ENCODE measurements around the gene CYP4F2. TPM values are rescaled to one million over a fixed set of nuclear protein-coding genes. Genes with fewer than 3 reads are reported as not detected.
"Not testable (repeated sequence)": the region's sequence is repeated elsewhere in the genome, so short reads cannot be mapped to it uniquely, and the experiment has no call there.

The CYP4F2 gene
- total and polyA plus RNA-seq, 2 experiments from 2014 or later, result not detected

DNA sequence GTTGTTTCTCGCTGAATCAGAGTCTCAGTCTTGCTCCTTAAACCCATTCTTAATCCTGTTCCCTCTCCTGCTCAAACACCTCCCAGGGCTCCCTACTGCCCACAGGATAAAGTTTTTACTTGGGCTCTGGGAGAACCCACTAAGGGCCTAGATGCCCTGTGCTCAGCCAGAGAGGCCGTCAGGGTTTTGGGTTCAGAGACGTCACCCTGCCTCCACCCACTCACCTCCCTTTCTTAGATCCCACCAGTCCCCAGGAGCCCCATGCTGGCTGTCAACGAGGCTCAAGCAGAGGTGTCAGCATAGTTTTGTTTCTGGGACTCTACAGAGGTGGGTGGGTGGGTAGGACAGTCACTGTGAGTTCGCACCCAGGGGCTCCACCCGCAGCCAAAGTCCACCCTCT is 15.5 kb upstream of the CYP4F2 start:
- Histone ChIP-seq H3K27me3 (no peaks in the 10 kb centered on the region), H3K36me3 (no peaks in the 10 kb centered on the region), H3K9me3 (ENCODE audit: low read depth) (no peaks in the 10 kb centered on the region), H3K4me1 (ENCODE audit: low read depth) (no peaks in the 10 kb centered on the region), H3K27ac (no peak overlapping the region), H3K4me3 (no peak overlapping the region)
- TF ChIP-seq, protein P1, sequence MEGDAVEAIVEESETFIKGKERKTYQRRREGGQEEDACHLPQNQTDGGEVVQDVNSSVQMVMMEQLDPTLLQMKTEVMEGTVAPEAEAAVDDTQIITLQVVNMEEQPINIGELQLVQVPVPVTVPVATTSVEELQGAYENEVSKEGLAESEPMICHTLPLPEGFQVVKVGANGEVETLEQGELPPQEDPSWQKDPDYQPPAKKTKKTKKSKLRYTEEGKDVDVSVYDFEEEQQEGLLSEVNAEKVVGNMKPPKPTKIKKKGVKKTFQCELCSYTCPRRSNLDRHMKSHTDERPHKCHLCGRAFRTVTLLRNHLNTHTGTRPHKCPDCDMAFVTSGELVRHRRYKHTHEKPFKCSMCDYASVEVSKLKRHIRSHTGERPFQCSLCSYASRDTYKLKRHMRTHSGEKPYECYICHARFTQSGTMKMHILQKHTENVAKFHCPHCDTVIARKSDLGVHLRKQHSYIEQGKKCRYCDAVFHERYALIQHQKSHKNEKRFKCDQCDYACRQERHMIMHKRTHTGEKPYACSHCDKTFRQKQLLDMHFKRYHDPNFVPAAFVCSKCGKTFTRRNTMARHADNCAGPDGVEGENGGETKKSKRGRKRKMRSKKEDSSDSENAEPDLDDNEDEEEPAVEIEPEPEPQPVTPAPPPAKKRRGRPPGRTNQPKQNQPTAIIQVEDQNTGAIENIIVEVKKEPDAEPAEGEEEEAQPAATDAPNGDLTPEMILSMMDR (IDR thresholded peaks at IDR 0.05; ENCODE audit: low read depth, low read length), result no peak
- no peak for DNase-seq (ENCODE audit: low read depth in 1 of 2, low spot score in 1 of 2)

DNA sequence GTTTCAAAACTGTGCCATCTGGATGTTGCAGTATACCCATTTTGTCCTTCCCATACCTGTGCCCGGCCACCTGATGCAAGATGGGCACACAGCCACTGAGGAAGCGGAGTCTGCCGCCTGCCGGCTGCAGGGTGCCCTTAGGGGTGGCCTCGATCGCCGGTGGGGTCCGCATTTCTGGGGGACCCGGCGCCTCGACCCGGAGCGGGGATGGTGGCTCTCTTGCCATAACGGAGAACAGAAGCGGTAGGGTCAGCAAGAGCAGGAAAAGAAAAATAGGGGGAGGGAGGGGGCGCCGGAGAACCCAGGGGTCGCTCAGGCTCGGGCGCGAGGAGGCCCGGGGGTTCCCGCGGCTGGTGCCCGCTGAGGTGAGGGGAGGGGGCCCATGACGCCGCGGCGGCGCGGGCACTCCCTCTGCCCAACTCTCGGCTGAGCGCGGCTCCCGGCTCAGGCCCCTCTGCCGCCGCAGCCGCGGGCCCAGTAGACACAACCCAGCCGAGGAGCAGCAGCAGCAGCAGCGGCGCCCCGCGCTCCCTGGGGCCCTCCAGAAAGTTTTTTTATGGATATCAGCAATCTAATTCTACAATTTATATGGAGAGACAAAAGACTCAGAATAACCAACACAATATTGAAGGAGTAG is 13.8 kb upstream of the CYP4F2 start:
- Histone ChIP-seq H3K9me3 (ENCODE audit: low read depth) (no peaks in the 10 kb centered on the region), H3K4me3 (no peak overlapping the region), H3K4me1 (ENCODE audit: low read depth) (no peaks in the 10 kb centered on the region), H3K36me3 (no peaks in the 10 kb centered on the region), H3K27ac (no peak overlapping the region), H3K27me3 (no peaks in the 10 kb centered on the region)
- DNase-seq (ENCODE audit: low read depth in 1 of 2, low spot score in 1 of 2), result no peak
- TF ChIP-seq, protein P1 (IDR thresholded peaks at IDR 0.05; ENCODE audit: low read depth, low read length), result no peak

DNA sequence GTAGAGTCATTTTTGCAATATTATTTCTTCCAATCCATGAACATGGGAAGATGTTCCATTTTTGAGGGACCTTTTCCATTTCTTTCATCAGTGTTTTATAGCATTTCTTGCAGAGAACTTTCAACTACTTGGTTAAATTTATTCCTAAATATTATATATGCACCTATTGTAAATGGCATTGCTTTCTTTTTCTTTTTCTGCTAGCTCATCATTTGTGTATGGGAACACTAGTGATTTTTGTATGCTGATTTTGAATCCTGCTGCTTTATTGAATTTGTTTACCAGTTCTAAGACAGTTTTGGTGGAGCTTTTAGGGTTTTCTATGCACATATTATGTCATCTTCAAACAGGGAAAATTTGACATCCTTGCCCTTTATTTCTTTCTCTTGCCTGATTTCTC is 7.2 kb upstream of the CYP4F2 start:
- Histone ChIP-seq H3K27me3 (no peaks in the 10 kb centered on the region), H3K36me3 (no peaks in the 10 kb centered on the region), H3K4me3 (no peak overlapping the region), H3K9me3 (ENCODE audit: low read depth) (no peaks in the 10 kb centered on the region), H3K4me1 (ENCODE audit: low read depth) (no peaks in the 10 kb centered on the region), H3K27ac (no peak overlapping the region)
- TF ChIP-seq, protein P1 (IDR thresholded peaks at IDR 0.05; ENCODE audit: low read depth, low read length), result no peak
- DNase-seq (ENCODE audit: low read depth in 1 of 2, low spot score in 1 of 2), result no peak

DNA sequence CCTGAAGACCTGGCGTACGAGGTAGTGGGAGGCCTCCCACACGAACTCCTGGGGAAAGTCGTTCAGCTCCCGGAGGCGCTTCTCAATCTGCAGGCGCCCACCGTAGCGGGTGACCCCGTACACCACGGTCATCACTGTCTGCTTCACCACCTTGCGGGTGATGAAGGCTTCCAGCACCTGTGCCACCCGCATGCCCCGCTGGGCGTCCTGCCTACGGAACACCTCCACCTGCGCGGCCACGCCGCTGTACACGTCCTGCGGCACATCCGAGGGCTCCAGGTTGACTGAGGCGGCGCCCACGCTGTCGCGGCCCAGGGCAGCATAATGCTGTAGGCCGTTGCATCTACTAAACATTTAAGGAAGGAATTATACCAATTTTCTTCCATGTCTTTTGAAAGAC is 5.0 kb upstream of the CYP4F2 start:
- not testable (repeated sequence) for H3K4me1 ChIP-seq (ENCODE audit: low read depth); H3K27me3 ChIP-seq; H3K9me3 ChIP-seq (ENCODE audit: low read depth); H3K27ac ChIP-seq; DNase-seq (ENCODE audit: low read depth in 1 of 2, low spot score in 1 of 2); H3K36me3 ChIP-seq; H3K4me3 ChIP-seq

DNA sequence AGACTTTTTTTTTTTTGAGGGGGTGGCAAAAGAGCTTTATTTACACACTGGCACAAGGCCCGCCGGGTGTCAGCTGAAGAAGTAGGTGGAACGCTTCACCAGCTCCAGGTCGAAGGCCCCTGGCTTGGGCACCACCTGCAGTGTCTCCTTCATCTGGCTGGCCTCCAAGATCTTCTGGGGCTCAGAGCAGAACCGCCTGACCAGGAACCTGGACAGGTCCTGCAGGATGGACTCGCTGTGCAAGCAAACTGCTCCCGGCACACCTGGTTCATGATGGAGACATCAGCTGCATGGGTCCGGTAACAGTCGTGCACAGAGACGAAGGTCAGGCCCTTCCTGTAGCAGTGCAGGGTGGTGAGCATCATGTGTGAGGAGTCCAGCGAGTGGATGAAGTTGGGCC is 4.4 kb upstream of the CYP4F2 start:
- no peaks in the 10 kb centered on the region for H3K27me3 ChIP-seq
- H3K4me1 ChIP-seq (ENCODE audit: low read depth), result no peaks in the 10 kb centered on the region
- no peaks in the 10 kb centered on the region for H3K36me3 ChIP-seq
- TF ChIP-seq, protein P1 (IDR thresholded peaks at IDR 0.05; ENCODE audit: low read depth, low read length), result no peak
- H3K9me3 ChIP-seq (ENCODE audit: low read depth), result no peaks in the 10 kb centered on the region
- no peak overlapping the region for H3K27ac ChIP-seq
- DNase-seq (ENCODE audit: low read depth in 1 of 2, low spot score in 1 of 2), result no peak
- no peak overlapping the region for H3K4me3 ChIP-seq

DNA sequence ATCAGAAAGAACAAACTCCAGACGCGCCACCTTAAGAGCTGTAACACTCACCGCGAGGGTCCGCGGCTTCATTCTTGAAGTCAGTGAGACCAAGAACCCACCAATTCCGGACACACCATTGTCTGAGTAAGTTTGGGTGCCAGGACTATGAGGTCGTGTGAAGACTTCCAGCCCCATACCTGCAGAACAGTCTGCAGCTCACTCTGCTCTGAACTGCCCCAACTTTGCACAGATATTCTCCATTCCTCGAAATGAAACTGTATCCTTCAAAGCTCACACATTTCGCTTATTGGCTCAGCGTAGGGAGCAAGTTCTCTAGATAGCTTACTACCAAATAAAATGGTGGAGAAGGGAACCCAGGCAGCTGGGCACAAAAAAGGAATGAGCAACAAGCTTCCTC is 2.6 kb upstream of the CYP4F2 start:
- TF ChIP-seq, protein P1 (IDR thresholded peaks at IDR 0.05; ENCODE audit: low read depth, low read length), result no peak
- Histone ChIP-seq H3K27ac (no peak overlapping the region), H3K27me3 (no peaks in the 10 kb centered on the region), H3K9me3 (ENCODE audit: low read depth) (no peaks in the 10 kb centered on the region), H3K4me3 (no peak overlapping the region), H3K4me1 (ENCODE audit: low read depth) (no peaks in the 10 kb centered on the region), H3K36me3 (no peaks in the 10 kb centered on the region)
- no peak for DNase-seq (ENCODE audit: low read depth in 1 of 2, low spot score in 1 of 2)

DNA sequence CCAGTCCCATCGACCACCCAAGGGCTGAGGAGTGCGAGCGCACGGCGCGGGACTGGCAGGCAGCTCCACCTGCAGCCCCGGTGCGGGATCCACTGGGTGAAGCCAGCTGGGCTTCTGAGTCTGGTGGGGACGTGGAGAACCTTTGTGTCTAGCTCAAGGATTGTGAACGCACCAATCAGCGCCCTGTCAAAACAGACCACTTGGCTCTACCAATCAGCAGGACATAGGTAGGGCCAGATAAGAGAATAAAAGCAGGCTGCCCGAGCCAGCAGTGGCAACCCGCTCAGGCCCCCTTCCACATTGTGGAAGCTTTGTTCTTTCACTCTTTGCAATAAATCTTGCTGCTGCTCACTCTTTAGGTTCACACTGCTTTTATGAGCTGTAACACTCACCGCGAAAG is 2.2 kb upstream of the CYP4F2 start:
- H3K4me3 ChIP-seq; H3K27me3 ChIP-seq; H3K27ac ChIP-seq; H3K36me3 ChIP-seq; H3K9me3 ChIP-seq (ENCODE audit: low read depth); DNase-seq (ENCODE audit: low read depth in 1 of 2, low spot score in 1 of 2); H3K4me1 ChIP-seq (ENCODE audit: low read depth): not testable (repeated sequence)

DNA sequence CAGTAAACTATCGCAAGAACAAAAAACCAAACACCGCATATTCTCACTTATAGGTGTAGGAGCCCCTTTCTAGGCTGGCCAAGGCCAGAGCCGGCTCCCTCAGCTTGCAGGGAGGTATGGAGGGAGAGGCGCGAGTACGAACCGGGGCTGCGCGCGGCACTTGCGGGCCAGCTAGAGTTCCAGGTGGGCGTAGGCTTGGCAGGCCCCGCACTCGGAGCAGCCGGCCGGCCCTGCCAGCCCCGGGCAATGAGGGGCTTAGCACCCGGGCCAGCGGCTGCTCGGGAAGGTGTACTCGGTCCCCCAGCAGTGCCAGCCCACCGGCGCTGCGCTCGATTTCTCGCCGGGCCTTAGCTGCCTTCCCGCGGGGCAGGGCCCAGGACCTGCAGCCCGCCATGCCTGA is 1.7 kb upstream of the CYP4F2 start:
- H3K27me3 ChIP-seq; H3K36me3 ChIP-seq; DNase-seq (ENCODE audit: low read depth in 1 of 2, low spot score in 1 of 2); H3K4me3 ChIP-seq; H3K27ac ChIP-seq; H3K4me1 ChIP-seq (ENCODE audit: low read depth); H3K9me3 ChIP-seq (ENCODE audit: low read depth): not testable (repeated sequence)

Measured in cardiac muscle cell (in vitro differentiated cells and primary cell).